NT2/D1 (cell line): ENCODE results near the gene VCX3B.
"Not testable (repeated sequence)": the region's sequence is repeated elsewhere in the genome, so short reads cannot be mapped to it uniquely, and the experiment has no call there.

Experiments
- SUZ12 ChIP-seq: IDR thresholded peaks from 2 replicates; pipeline ENCODE4 v1.6.1; 2011; ENCODE audit not compliant: insufficient read length, insufficient read depth; ENCODE audit errors: extremely low read depth
- YY1 ChIP-seq: IDR thresholded peaks from 2 replicates; pipeline ENCODE4 v1.6.1; 2011; ENCODE audit not compliant: insufficient read length, insufficient read depth
- ZNF274 ChIP-seq: IDR thresholded peaks from 2 replicates; pipeline ENCODE4 v1.6.1; 2011; ENCODE audit warnings: mild to moderate bottlenecking, low read depth, low read length

DNA sequence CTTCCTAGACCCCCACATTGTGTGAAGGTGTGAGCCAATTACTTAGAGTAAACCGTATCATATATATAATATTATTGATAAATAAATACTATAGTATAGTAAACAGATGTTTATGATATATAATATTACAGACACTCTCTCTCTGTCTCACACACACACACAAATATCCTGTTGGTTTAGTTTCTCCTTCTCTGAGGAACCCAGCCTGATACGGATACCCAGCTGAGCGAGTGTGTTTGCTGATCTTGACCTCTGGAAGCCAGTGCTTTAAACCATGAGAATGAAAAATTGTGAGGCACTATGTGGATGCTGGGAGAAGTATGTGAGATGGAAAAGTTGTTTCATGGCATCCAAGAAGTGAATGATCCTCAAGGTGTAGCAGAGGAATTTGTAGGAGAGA is at the start of gene VCX3B:
- not testable (repeated sequence) for TF ChIP-seq YY1, SUZ12, ZNF274
